SU-DHL-6 (cell line): ENCODE data around the gene ARV1.
"Not testable (repeated sequence)": the region's sequence is repeated elsewhere in the genome, so short reads cannot be mapped to it uniquely, and the experiment has no call there.

ENCODE experiments used
- H2AFZ ChIP-seq: fragments of 200-600 bp; sonication (generic); 2 replicates; pipeline ENCODE4 v1.6.1; 2014; ENCODE audit warnings: low read depth, mild to moderate bottlenecking, moderate library complexity, mixed read lengths, antibody characterized with exemption, low read length; ENCODE audit not compliant: severe bottlenecking
- H3F3A ChIP-seq: fragments of 200-600 bp; shearing (Covaris generic); 2 replicates; pipeline ENCODE4 v1.6.0; 2016; ENCODE audit warnings: antibody characterized with exemption, mild to moderate bottlenecking; ENCODE audit not compliant: insufficient read depth
- H3K27ac ChIP-seq: fragments of 200-600 bp; sonication (generic); 2 replicates; pipeline ENCODE4 v1.5.1; 2016; ENCODE audit warnings: low read depth, mild to moderate bottlenecking, low read length, moderate library complexity, mixed read lengths
- H3K27me3 ChIP-seq: fragments of 200-600 bp; sonication (generic), shearing (Covaris generic); 2 replicates; pipeline ENCODE4 v1.6.0; 2014; ENCODE audit warnings: mild to moderate bottlenecking, low read length
- H3K36me3 ChIP-seq: fragments of 200-600 bp; sonication (generic); 2 replicates; pipeline ENCODE4 v1.6.1; 2014; ENCODE audit warnings: mild to moderate bottlenecking, low read length, mixed read lengths
- H3K4me2 ChIP-seq: fragments of 300-600, 200-600 bp; shearing (Covaris generic), sonication (generic); 2 replicates; pipeline ENCODE4 v1.6.0; 2014; ENCODE audit warnings: low read length, low read depth, mild to moderate bottlenecking; ENCODE audit not compliant: poor library complexity, severe bottlenecking
- H3K4me3 ChIP-seq: fragments of 200-600 bp; sonication (generic); 2 replicates; pipeline ENCODE4 v1.5.1; 2014; ENCODE audit warnings: antibody characterized with exemption, low read length, mild to moderate bottlenecking, mixed read lengths; ENCODE audit not compliant: insufficient read depth, poor library complexity, severe bottlenecking
- H3K79me2 ChIP-seq: fragments of 200-600 bp; sonication (generic); 2 replicates; pipeline ENCODE4 v1.6.1; 2014; ENCODE audit warnings: mild to moderate bottlenecking, low read length, moderate library complexity; ENCODE audit not compliant: insufficient read depth
- H3K9ac ChIP-seq: fragments of 200-600 bp; sonication (generic); 2 replicates; pipeline ENCODE4 v1.7.0; 2014; ENCODE audit warnings: mild to moderate bottlenecking, low read length
- H3K9me2 ChIP-seq: fragments of 200-600 bp; sonication (generic); replicated peaks from 2 replicates; pipeline ENCODE4 v1.6.1; 2014; ENCODE audit warnings: low read length; ENCODE audit not compliant: insufficient read depth
- H3K9me3 ChIP-seq: fragments of 200-600 bp; sonication (generic); 2 replicates; pipeline ENCODE4 v1.6.1; 2014; ENCODE audit warnings: low read length, mixed read lengths; ENCODE audit not compliant: insufficient read depth
- H4K20me1 ChIP-seq: fragments of 200-600 bp; sonication (generic); 2 replicates; pipeline ENCODE4 v1.6.1; 2014; ENCODE audit warnings: low read depth, mild to moderate bottlenecking, antibody characterized with exemption, low read length, moderate library complexity, mixed read lengths
- CTCF ChIP-seq: fragments of 200-600 bp; sonication (generic); IDR thresholded peaks from one replicate; pipeline ENCODE4 v1.5.1; 2017; ENCODE audit warnings: antibody characterized with exemption, mild to moderate bottlenecking, low read length, moderate library complexity; ENCODE audit not compliant: insufficient read depth, poor library complexity, severe bottlenecking
- EZH2phosphoT487 ChIP-seq: fragments of 200-600 bp; sonication (generic), shearing (Covaris generic); conservative IDR thresholded peaks from 2 replicates; pipeline ENCODE4 v1.6.1; 2018; ENCODE audit warnings: mild to moderate bottlenecking, antibody characterized with exemption, low read length, moderate library complexity, mixed read lengths

Gene ARV1

GRCh38 chr1:231020816-231021215 is 41.9 kb downstream of the ARV1 start:
- Histone ChIP-seq H3K79me2 (no peaks in the 10 kb centered on the region), H3K36me3 (no peaks in the 10 kb centered on the region), H3K4me2 (no peak overlapping the region), H3K9me3 (no peaks in the 10 kb centered on the region), H3K4me3 (no peak overlapping the region), H3K27ac (no peak overlapping the region), H4K20me1 (no peaks in the 10 kb centered on the region), H3K27me3 (no peaks in the 10 kb centered on the region), H3F3A (no peaks in the 10 kb centered on the region), H3K9ac (no peak overlapping the region), H2AFZ (no peak overlapping the region), H3K9me2 (no peaks in the 10 kb centered on the region)
- no peak for TF ChIP-seq EZH2phosphoT487

DNA sequence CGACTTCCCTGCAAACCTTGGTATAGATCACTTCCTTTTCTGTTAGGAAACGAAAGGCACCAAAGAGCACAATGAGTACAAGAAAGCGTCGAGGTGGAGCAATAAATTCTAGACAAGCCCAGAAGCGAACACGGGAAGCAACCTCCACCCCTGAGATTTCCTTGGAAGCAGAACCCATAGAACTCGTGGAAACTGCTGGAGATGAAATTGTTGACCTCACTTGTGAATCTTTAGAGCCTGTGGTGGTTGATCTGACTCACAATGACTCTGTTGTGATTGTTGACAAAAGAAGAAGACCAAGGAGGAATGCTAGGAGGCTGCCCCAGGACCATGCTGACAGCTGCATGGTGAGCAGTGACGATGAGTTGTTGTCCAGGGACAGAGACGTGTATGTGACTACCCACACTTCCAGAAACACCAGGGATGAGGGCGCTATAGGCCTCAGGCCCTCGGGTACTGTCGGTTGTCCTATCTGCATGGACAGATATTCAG is 42.7 kb downstream of the ARV1 start:
- Histone ChIP-seq H3K9ac (no peak overlapping the region), H3K9me2 (no peaks in the 10 kb centered on the region), H3K9me3 (no peaks in the 10 kb centered on the region), H3K27ac (no peak overlapping the region), H3K79me2 (no peaks in the 10 kb centered on the region), H3K36me3 (no peaks in the 10 kb centered on the region), H3K27me3 (no peaks in the 10 kb centered on the region), H3K4me2 (no peak overlapping the region), H4K20me1 (no peaks in the 10 kb centered on the region), H3F3A (no peaks in the 10 kb centered on the region), H3K4me3 (no peak overlapping the region), H2AFZ (no peak overlapping the region)
- TF ChIP-seq EZH2phosphoT487 (no peak), CTCF (no peak)

DNA sequence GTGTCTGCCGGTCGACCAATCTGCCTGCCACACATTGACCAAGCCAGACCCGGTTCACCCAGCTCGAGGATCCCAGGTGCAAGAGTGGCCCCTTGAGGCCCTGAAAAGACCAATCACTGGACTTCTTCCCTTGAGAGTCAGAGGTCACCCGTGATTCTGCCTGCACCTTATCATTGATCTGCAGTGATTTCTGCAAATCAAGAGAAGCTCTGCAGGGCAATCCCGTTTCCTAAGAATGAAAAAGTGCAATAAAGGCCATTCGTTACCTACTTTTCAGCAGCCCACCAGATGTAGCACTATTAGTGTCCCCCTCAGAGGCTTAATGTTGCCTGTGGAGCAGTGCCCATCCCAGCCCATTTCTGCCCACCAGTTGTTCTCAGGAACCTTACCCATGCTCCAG is 43.6 kb downstream of the ARV1 start:
- H3F3A ChIP-seq, H3K4me3 ChIP-seq, H3K79me2 ChIP-seq, H3K27ac ChIP-seq, H3K4me2 ChIP-seq, H3K9me3 ChIP-seq, H4K20me1 ChIP-seq, H3K9me2 ChIP-seq, H3K36me3 ChIP-seq, H3K9ac ChIP-seq, H2AFZ ChIP-seq, H3K27me3 ChIP-seq: not testable (repeated sequence)

GRCh38 chr1:231023150-231023549 is 44.3 kb downstream of the ARV1 start:
- H3K79me2 ChIP-seq = no peaks in the 10 kb centered on the region
- H3K4me2 ChIP-seq = no peak overlapping the region
- no peaks in the 10 kb centered on the region for H3K9me2 ChIP-seq
- H3F3A ChIP-seq = no peaks in the 10 kb centered on the region
- no peak overlapping the region for H2AFZ ChIP-seq
- H3K27me3 ChIP-seq = no peaks in the 10 kb centered on the region
- TF ChIP-seq EZH2phosphoT487 (no peak), CTCF (no peak)
- no peak overlapping the region for H3K27ac ChIP-seq
- H4K20me1 ChIP-seq = no peaks in the 10 kb centered on the region; the same call in 1 of the 2 replicates
- no peaks in the 10 kb centered on the region for H3K36me3 ChIP-seq
- H3K9me3 ChIP-seq = no peaks in the 10 kb centered on the region
- no peak overlapping the region for H3K4me3 ChIP-seq
- no peak overlapping the region for H3K9ac ChIP-seq
